Endothelial cell of umbilical vein (primary cell): ENCODE measurements around the gene PILRB. TPM values are rescaled to one million over a fixed set of nuclear protein-coding genes. Genes with fewer than 3 reads are reported as not detected.
"Not testable (repeated sequence)": the region's sequence is repeated elsewhere in the genome, so short reads cannot be mapped to it uniquely, and the experiment has no call there.

Experiments used
- BruUV-seq: library from RNA; stranded (reverse); fragments of 400-500 nt; replicated peaks from 2 replicates; lab custom pipeline; 2021; lab: Mats Ljungman, UMichigan
- CTCF ChIA-PET: fragments of 300-600, 350-600 bp; sonication (Branson Sonifier 250); formaldehyde crosslinking; loops from one replicate; lab custom pipeline; 2021; ENCODE audit warnings: antibody characterized with exemption, inconsistent platforms; lab: Charles Lee
- POLR2A ChIA-PET: fragments of 300-600, 350-600 bp; sonication (Branson Sonifier 250); formaldehyde crosslinking; loops from one replicate; lab custom pipeline; 2021; ENCODE audit warnings: antibody characterized with exemption, inconsistent platforms; lab: Charles Lee
- DNase-seq: peaks from one replicate; pipeline ENCODE4 v3.0.0-alpha.2; 2011; ENCODE audit warnings: low read depth, low spot score
- FAIRE-seq: peaks from 2 replicates; lab custom pipeline; 2011; peaks lifted over from hg19 to GRCh38; lab: Jason Lieb, UNC
- H2AFZ ChIP-seq: 2 replicates; pipeline ENCODE4 v1.6.0; 2012; ENCODE audit warnings: low read depth, low read length, control low read depth, inconsistent platforms
- H3K27ac ChIP-seq: 2 replicates; pipeline ENCODE4 v1.5.1; 2011; ENCODE audit warnings: low read depth, mild to moderate bottlenecking, control low read depth, low read length, moderate library complexity; ENCODE audit not compliant: insufficient read depth
- H3K27me3 ChIP-seq, 2 experiments: 2 replicates each; pipeline versions ENCODE4 v1.6.0 to v1.6.1; 2011; ENCODE audit warnings: low read length in 2 of 2, mixed read lengths in 1 of 2; ENCODE audit not compliant: control insufficient read depth in 2 of 2, insufficient read depth in 2 of 2
- H3K36me3 ChIP-seq, 2 experiments: 2 replicates in 1 of 2; 3 replicates in 1 of 2; pipeline ENCODE4 v1.5.1; 2011; ENCODE audit warnings: low read length in 2 of 2, mild to moderate bottlenecking in 1 of 2, moderate library complexity in 1 of 2; ENCODE audit not compliant: control insufficient read depth in 2 of 2, insufficient read depth in 2 of 2; ENCODE audit errors: extremely low read depth in 1 of 2
- H3K4me1 ChIP-seq: 3 replicates; pipeline ENCODE4 v1.5.1; 2011; ENCODE audit warnings: mild to moderate bottlenecking, low read length; ENCODE audit not compliant: control insufficient read depth, insufficient read depth; ENCODE audit errors: extremely low read depth
- H3K4me2 ChIP-seq: 2 replicates; pipeline ENCODE4 v1.6.1; 2011; ENCODE audit warnings: low read length, control low read depth, mixed read lengths; ENCODE audit not compliant: insufficient read depth
- H3K4me3 ChIP-seq, 3 experiments: fragments of 200-600 bp in 1 of 3; sonication (generic), shearing (Covaris generic) in 1 of 3; replicated peaks in 1 of 3; 2 replicates each; pipeline ENCODE4 v1.5.1; 2011 to 2016; ENCODE audit warnings: control low read depth in 3 of 3, low read length in 3 of 3, mild to moderate bottlenecking in 2 of 3, inconsistent platforms in 1 of 3, low read depth in 1 of 3, moderate library complexity in 1 of 3; ENCODE audit not compliant: insufficient read depth in 1 of 3
- H3K79me2 ChIP-seq: 2 replicates; pipeline ENCODE4 v1.6.0; 2012; ENCODE audit warnings: low read length, inconsistent platforms; ENCODE audit not compliant: control insufficient read depth, insufficient read depth
- H3K9ac ChIP-seq: replicated peaks from 2 replicates; pipeline ENCODE3; 2011; ENCODE audit warnings: low read length, control low read depth; ENCODE audit not compliant: insufficient read depth; ENCODE audit errors: extremely low read depth
- H3K9me1 ChIP-seq: replicated peaks from 3 replicates; pipeline ENCODE4 v1.6.0; 2011; ENCODE audit warnings: mild to moderate bottlenecking, low read length; ENCODE audit not compliant: control insufficient read depth, insufficient read depth; ENCODE audit errors: extremely low read depth
- H3K9me3 ChIP-seq: replicated peaks from 2 replicates; pipeline ENCODE4 v1.5.1; 2012; ENCODE audit warnings: low read length, inconsistent platforms; ENCODE audit not compliant: control insufficient read depth, insufficient read depth
- H4K20me1 ChIP-seq: replicated peaks from 2 replicates; pipeline ENCODE3; 2011; ENCODE audit warnings: mild to moderate bottlenecking, low read length; ENCODE audit not compliant: control insufficient read depth, insufficient read depth; ENCODE audit errors: extremely low read depth
- POLR2A ChIP-seq: IDR thresholded peaks from 2 replicates; pipeline ENCODE4 v1.6.1; 2012; ENCODE audit warnings: low read depth, mild to moderate bottlenecking, control low read depth, low read length
- POLR2AphosphoS5 ChIP-seq: IDR thresholded peaks from 2 replicates; pipeline ENCODE4 v1.6.1; 2012; ENCODE audit warnings: low read depth, mild to moderate bottlenecking, control low read depth, low read length, moderate library complexity; ENCODE audit not compliant: insufficient read depth
- dilution Hi-C: fragments of 300-500 bp; cut with MboI; formaldehyde crosslinking; loops from one replicate; pipeline ENCODE4 v1.15.0; 2019; ENCODE audit warnings: low sequenced_read_pairs; ENCODE audit not compliant: extremely low pct_ligation_motif_present
- intact Hi-C: fragments of 100-400 bp; cut with micrococcal nuclease; formaldehyde crosslinking; loops from one replicate; pipeline ENCODE4 v1.10.0; 2022
- polyA plus RNA-seq, 4 experiments: library from polyadenylated mRNA; depleted of rRNA in 3 of 4; stranded (reverse) in 3 of 4; unstranded in 1 of 4; fragments of >200 nt; gene quantifications; 2 replicates each; pipeline versions ENCODE4 v1.2.1 to v1.2.3, GENCODE V29; 2011 to 2012; ENCODE audit warnings: missing spikeins in 1 of 4
- total RNA-seq: library from RNA; stranded (reverse); gene quantifications from 2 replicates; pipeline ENCODE4 v1.2.3, GENCODE V29; 2021

The PILRB gene
- total and polyA plus RNA-seq, 2 donors (not counting 3 experiments of a cell fraction or from before 2014, with no cell fraction given): 42.5 to 45.2 TPM

DNA sequence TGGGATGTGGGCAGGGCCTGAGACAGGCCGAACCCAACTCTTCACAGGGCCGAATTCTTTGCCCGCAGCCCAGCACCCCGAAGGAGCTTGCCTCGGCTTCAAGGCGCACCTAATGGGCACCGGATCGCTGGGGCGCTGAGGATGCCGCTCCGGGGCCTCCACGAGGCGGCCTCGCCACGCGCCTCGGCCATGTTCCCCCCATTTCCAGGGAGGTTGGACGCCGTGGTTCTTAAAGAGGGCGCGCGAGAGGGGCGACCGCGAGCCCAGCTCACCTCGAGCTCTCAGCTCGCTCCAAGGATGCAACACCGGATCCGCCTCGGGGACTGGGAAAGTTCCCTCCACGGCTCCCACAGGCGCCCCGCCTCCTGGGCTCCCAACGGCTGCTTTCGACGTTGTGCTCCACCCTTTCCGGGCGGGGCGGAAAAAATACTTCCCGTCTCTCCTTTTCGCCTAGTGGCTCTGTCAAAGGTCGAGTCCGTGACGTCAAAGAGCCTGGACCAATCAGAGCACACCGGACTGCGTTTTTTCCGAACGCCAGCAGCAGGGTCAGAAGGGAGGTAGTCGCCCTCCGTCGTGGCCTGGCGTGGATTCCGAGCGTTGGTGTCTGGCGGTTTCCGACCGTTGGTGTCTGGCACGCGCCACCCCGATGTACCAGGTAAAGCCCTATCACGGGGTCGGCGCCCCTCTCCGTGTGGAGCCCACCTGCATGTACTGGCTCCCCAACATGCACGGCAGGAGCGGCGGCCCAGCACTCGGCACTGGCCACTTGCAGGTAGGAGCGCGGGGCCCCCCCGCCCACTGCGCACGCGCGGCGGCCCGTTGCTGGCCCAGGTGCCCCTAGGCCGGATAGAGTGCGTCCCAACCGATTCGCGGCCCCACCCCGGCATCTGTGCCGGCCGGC lies 22.1 kb upstream of the PILRB start:
- intact Hi-C loops, H3K4me1 ChIP-seq, H4K20me1 ChIP-seq, H3K9me3 ChIP-seq, H3K27me3 ChIP-seq, dilution Hi-C loops, H3K36me3 ChIP-seq, H3K9me1 ChIP-seq: not testable (repeated sequence)
- H3K4me2 ChIP-seq: peak overlapping the region; percentile 62
- H3K9ac ChIP-seq: peak overlapping the region; percentile 61
- peak; percentile 81 for TF ChIP-seq POLR2AphosphoS5
- peak; percentile 89 for TF ChIP-seq POLR2A
- POLR2A ChIA-PET: interaction anchor here (0.6 kb wide), 1 partner anchor 202 kb away, joined by 3 read pairs; no protein-coding TSS in a partner anchor
- CTCF ChIA-PET: interaction anchor here (1.2 to 1.6 kb wide), 2 partner anchors 72 to 203 kb away, joined by 3 read pairs; no protein-coding TSS in a partner anchor
- peak overlapping the region; percentile 68 for H3K27ac ChIP-seq
- H3K79me2 ChIP-seq: peaks cover 15% of the 10 kb centered on the region
- TSS peak; percentile 55 for BruUV-seq
- peak overlapping the region; percentile 62 to 72 (median 62) for H3K4me3 ChIP-seq
- H2AFZ ChIP-seq: peak overlapping the region; percentile 95
- FAIRE-seq (peak; percentile 70), DNase-seq (peak; percentile 97)

- dilution Hi-C loops, H2AFZ ChIP-seq, H3K9ac ChIP-seq, H4K20me1 ChIP-seq, POLR2A ChIA-PET, H3K9me1 ChIP-seq, BruUV-seq, H3K36me3 ChIP-seq, intact Hi-C loops, H3K9me3 ChIP-seq, H3K27me3 ChIP-seq, CTCF ChIA-PET, FAIRE-seq, H3K4me1 ChIP-seq, H3K4me3 ChIP-seq: not testable (repeated sequence)
- Histone ChIP-seq H3K4me2 (peak overlapping the region; percentile 31), H3K79me2 (peaks cover 28% of the 10 kb centered on the region), H3K27ac (peak overlapping the region; percentile 18)
- DNase-seq: peak; percentile 34
Measured at GRCh38 chr7:100338083-100338696, 19.7 kb upstream of the PILRB start.

DNA sequence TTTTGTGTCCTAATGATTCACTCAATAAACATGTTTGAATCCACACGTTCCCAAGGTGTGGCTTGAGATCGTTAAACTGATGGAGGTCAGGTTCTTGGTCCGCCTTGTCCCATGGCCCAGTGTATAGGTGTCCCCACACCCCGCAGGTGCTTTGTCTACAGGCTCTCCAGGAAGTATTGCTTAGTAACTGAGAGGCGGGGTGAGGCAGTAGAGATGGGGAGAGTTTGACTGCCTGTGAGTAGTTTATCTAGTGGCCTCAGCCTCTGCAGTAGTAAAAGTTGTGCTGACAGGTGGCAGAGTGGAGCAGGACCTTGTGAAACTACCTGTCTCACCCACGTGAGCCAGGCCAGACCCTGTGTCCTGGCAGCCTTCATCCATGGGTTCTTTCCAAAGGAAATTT lies 16.6 kb upstream of the PILRB start:
- H3K9me3 ChIP-seq, POLR2A ChIA-PET, DNase-seq, H3K27ac ChIP-seq, H3K4me1 ChIP-seq, H3K27me3 ChIP-seq, H3K36me3 ChIP-seq, CTCF ChIA-PET, H3K9me1 ChIP-seq, H4K20me1 ChIP-seq, dilution Hi-C loops, FAIRE-seq, BruUV-seq, H3K4me2 ChIP-seq, H3K4me3 ChIP-seq, H2AFZ ChIP-seq, H3K9ac ChIP-seq: not testable (repeated sequence)
- intact Hi-C loops: loop anchor here (10.0 kb wide), 1 partner anchor 66 kb away; no protein-coding TSS in a partner anchor
- H3K79me2 ChIP-seq: peaks cover 27% of the 10 kb centered on the region
